Activated CD8-positive, alpha-beta memory T cell treated with anti-CD3 and anti-CD28 coated beads, Interleukin-2, amount 50 U/mL, for 48 hours (primary cell): Measurements from ENCODE around the gene PHF21B.
"Not testable (repeated sequence)": the region's sequence is repeated elsewhere in the genome, so short reads cannot be mapped to it uniquely, and the experiment has no call there.

Source experiments
- DNase-seq: peaks from one replicate; pipeline ENCODE4 v3.0.0-alpha.2; 2020

Gene PHF21B

DNA sequence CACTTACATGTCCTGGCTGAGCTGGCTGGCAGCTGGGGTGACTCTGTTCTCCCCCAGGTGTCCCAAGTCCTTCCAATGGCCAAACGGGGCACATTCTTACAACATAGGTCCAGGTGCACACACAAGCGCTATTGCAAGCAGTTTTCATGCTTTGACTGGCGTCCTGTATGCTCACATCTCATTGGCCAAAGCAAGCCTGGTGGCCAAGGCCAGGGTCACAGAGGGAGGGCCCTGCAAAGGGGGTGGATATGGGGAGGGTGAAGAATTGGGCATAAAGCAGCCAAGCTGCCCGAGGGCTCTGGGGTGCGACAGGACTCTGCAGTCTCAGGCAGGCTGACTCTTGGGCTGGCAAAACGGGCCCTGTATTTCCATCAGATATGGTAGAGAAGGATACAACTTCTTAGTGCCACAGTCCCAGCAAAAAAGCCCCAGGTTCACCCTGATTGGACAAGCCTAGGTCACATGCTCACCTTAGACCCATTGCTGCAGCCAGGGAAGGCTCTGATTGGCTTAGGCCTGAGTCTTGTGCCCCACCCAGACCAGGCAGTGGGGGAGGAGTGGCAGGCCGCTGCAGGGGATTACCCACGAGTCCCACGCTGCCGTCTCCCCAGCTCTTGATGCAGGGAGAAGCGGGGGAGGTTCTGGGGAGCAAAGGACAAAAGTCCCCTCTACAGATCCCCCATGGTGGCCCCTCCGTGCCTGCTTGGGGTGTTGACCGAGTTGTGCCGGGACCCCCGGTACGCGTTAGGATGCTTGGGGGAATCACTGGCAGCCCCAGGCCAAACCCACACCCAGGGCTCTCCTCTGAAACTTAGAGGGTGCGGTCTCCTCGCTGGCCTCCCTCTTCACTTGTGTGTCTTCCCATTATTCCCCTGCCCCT is 146.6 kb downstream of the PHF21B start:
- no peak for DNase-seq

DNA sequence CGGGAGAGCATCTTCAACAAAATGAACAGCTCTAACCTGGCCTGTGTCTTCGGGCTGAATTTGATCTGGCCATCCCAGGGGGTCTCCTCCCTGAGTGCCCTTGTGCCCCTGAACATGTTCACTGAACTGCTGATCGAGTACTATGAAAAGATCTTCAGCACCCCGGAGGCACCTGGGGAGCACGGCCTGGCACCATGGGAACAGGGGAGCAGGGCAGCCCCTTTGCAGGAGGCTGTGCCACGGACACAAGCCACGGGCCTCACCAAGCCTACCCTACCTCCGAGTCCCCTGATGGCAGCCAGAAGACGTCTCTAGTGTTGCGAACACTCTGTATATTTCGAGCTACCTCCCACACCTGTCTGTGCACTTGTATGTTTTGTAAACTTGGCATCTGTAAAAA is 147.5 kb downstream of the PHF21B start:
- no peak for DNase-seq

DNA sequence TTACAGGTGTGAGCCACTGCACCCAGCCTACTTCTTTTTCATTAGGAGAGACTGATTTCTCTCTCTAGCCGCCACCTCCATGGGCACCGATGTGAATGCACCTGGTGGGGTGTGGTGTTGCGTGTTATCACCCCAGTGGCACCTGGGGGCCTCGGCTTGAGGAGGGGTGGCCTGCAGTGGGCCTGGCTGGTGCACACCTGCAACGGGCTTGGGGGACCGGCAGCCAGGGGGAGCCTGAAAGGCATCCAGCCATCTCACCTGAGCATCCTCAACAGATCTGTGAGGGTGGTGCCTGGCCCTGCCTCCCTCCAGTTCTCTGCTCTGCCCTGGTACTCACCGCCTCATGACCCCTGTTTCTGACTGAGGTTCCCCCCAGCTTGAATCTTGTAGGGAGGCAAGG is 148.6 kb downstream of the PHF21B start:
- DNase-seq: no peak

DNA sequence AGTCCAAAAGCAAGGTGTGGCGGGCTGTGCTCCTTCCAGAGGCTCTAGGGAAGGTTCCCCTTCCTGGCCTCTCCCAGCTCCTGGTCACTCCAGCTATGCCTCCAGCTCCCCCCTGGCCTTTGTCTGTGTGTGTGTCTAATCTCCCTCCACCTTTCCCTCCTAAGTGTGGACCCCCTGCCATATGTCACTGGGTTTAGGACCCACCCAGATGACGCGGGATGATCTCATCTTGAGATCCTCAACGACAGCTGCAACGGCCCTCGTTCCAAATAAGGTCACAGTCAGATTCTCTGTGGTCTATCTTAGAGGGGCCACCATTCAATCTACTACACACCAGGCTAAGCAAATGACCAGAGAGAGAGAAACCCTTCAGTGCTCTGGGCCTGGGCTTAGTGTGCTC is 149.5 kb downstream of the PHF21B start:
- DNase-seq: no peak

DNA sequence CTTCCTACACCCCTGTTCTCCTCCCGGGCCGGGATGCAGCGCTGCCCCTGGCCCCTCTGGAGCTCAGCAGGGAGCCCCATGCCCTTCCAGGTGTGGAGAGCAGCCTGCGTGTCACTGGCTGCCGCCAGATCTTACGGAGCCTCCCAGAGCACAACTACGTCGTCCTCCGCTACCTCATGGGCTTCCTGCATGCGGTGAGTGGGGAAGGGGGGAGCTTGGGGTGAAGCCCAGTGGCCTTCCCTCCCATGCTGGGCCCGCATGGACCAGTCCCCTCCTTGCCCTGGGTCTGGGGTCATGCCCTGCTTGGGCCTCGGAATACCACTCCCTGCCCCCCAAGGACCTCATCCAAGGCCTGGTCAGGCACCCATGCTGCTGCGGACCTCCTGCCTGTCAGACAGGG is 150.2 kb downstream of the PHF21B start:
- DNase-seq: no peak

DNA sequence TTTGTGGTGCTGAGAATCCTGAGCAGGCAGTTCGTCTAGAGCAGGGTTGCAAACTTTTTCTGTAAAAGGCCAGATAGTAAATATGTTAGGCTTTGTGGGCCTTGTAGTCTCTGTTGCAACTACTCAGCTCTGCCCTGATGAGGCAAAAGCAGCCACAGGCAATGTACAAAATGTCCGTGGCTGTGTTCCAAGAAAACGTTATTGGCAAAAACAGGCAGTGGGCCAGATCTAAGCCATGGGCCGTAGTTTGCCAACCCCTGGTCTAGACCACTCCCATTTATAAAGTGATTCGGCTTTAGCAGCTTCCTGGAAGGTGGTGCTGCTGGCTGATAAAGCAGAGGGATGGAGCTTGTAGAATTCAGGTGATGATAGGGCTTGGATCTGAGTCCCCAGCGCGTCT is 151.0 kb downstream of the PHF21B start:
- DNase-seq: not testable (repeated sequence)

DNA sequence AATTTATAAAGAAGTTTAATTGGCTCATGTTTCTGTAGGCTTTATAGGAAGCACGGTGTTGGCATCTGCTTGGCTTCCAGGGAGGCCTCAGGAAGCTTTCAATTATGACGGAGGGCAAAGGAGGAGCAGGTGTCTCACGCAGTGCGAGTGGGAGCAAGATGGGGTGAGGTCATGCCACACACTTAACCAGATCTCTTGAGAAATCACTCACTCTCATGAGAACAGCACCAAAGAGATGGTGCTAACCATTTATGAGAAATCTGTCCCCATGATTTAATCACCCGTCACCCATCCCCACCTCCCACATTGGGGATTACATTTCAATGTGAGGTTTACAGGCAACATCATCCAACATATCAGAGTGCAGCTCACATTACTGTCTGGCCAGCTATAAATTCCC is 153.9 kb downstream of the PHF21B start:
- no peak for DNase-seq

DNA sequence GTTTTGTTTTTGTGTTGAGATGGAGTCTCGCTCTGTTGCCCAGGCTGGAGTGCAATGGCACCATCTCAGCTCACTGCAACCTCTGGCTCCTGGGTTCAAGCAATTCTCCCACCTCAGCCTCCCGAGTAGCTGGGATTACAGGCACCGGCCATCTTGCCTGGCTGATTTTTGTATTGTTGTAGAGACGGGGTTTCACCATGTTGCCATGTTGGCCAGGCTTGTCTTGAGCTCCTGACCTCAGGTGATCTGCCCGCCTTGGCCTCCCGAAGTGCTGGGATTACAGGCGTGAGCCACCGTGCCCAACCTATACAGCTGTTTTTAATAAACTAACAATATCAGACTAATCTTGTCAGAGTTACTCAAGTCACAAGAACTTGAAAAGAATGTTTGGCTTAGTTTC is 155.2 kb downstream of the PHF21B start:
- DNase-seq: not testable (repeated sequence)

DNA sequence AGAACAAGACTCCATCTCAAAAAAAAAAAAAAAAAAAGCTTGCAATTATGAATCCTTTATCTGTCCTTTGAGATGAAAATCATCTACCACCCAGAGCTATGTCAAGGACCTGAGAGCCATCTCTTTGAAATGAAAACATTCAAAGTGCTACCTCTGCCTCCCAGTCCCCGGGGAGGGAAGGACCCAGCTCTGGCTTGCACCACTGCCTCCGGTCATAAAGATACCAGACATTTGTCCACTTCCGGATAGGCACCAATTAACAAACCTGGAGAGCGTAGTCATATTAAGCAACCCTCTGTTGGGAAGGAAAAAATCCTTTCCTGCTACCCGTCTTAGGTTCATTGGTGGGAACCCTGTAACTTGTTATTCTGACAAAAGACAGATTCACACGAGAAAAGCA is 158.9 kb downstream of the PHF21B start:
- DNase-seq: no peak

DNA sequence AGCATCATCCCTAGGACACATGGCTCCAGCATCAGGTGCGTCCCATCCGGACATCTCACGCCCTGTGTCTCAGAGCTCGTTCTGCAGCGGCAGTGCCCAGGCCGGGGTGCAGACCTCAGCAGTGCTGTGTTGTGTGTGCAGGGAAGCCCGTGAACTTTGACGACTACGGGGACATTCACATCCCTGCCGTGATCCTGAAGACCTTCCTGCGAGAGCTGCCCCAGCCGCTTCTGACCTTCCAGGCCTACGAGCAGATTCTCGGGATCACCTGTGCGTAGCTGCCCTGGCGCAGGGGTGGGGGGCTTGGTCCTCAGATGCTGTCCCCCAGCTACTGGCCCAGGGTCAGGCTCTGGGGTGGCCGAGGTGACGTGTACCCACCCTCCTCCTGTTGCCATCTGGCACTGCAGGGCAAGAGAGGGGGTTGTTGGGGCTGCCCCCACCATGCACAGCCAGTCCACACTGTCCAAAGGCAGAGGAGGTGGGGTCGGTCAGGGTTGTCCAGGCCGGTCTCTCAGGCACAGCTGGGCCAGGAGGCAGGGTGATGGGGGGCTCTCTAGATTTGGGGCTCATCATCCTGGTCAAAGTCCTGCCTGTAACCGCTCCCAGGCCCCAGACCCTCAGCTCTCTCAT is 160.9 kb downstream of the PHF21B start:
- no peak for DNase-seq

DNA sequence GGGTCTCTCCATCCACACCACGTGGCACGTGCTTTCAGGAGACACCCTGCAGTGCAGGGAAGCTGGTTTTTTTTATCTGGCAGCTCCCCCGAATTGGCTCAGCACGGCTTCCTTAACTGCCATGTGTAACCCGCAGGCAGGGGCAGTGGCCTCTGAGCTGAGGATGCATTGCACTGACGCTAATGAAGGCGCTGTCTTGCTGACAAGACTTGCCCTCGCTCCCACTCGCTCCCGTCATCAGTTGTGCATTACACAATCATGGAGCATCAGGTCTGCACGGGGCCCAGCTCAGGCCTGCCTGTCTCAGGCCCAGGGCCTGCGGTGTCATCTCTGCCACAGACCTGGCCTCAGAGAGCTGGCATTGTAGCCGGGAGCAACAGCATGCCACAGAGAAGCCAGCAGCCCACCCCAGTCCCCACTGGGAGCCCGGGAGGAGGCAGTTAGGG is 161.5 kb downstream of the PHF21B start:
- no peak for DNase-seq

DNA sequence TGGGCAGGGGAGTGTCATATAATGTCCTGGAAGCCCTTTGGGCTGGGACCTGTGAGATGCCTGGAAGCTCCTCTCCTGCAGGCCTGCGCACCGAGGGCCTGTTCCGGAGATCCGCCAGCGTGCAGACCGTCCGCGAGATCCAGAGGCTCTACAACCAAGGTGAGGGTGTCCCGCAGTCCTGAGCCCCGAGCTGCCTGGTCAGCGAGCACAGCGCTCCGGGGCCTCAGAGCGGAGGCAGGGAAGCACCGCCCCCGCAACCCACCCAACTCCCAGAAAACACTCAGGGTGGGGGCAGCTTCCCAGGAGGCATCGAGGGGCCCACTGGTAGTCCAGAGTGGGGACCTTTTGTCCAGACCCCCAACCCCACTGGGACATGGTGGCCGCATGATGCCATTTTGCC is 161.9 kb downstream of the PHF21B start:
- no peak for DNase-seq

DNA sequence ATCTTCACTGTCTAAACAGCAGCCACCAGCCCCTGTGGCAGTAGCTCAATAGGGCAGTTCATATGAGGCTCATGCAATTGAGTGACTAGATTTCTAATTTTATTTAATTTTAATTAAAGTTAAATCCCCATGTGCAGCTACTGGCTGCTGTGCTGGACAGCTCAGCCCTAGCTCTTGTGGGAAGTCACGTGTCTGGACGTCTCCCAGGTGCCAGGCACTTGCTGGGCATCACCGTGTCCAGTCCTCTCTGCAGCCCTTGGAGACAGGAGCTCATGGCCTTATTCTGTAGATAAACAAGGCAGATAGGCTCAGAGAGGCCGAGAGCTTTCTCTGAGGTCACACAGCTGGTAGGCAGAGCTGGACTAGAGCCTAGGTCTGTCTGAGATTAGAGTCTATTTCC is 162.4 kb downstream of the PHF21B start:
- DNase-seq: no peak

DNA sequence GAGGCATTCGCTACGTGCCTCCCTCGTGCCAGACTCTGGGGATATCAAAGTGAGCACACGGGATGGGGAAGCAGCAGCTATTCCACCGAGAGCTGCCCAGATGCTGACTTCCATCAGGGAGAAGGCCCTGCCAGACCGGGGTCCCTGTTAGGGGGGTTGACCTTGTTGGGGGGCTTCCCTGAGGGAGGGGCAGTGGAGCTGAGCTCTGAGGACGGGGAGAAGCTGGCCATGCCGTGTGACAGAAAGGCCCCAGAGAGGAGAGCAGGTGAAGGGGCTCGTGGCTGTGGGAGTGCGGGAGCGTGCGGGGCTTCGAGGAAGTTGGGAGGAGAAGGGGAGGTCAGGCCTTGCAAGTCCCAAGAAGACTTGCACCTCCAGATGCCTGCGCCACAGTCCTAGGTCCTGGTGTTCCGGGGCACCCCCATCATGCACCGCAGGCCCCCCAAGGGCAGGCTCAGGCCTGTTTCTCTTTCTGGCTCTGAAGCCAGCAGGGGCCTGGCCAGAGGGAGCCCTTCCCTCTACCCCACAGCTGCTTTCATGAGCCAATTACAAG is 163.0 kb downstream of the PHF21B start:
- DNase-seq: no peak

DNA sequence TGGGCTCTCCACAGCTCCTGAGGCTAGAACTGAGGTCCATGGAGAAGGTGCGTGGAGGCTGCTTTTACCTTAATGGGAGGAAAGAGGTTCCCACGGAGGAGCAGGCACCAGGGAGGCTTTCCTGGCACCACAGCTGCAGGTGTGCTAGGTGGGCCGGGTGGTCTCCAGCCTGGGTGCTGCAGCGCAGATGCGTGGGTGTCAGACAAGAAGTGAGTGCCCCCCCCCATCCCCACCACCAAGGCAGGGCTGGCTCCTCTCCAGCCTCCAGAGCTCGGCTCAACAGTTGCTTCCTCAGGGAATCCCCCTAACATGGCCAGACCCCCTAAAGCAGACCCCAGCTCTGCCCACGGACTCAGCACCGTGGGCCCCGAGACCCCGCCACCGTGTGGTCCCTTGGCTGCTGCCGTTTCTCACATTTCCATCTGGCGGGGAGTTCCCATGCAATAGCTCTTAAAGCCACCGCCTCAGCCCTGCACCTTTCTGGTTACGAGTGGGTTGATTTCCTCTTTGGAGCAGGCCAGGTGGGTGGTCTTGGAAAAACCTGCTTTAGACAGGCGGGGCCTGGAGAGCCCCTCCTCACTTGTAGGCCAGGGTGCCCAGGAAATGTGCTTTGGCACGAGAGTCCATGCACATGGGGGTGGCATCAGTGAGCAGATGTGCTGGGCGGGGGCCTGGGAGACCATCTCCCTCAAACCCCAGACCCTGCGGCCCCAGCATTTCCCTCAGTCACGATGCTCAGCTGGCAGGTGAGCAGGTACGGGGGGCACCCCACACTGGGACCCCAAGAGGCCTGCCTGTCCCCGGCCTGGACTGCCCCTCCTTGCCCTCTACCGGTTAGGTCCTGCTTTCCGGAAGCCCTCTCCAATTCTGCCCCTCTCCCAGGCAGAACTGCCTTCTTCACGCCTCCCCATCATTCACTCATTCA is 163.7 kb downstream of the PHF21B start:
- no peak for DNase-seq

DNA sequence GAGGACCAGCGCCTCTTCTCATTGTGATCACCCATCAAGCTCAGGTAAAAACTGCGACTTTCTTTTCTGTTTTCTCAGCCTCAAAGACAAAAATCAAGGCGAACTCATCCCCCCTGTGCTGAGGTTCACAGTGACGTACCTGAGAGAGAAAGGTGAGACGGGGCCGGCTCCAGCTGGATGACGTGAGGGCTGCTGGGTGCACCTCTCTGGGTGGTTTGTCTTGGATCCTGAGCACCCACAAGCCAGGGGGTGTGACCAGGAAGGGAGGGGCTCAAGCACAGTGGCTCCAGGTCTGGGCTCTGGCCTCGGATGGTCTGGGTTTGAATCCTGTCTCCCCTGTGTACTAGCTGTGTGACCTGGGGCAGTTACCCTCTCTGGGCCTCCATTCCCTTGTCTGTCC is 164.6 kb downstream of the PHF21B start:
- no peak for DNase-seq

DNA sequence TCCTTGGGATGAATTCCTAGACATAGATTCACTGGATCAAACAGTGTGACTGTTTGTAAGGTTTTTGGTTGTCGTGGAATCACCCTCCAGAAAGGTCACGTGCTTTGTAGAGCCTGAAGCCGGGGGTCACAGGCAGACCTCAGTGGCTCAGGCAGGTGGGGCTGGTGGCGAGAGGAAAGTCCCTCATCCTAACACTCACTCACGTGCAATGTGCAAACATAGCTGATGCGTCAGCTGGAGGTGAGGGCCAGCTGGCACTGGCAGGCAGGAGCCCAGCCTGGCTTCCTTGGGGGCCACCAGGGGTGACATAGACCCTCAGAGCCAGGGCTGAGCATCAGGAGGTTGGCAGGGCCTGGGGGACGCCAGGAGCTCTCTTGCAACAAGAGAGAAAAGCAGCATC is 167.4 kb downstream of the PHF21B start:
- DNase-seq: no peak

DNA sequence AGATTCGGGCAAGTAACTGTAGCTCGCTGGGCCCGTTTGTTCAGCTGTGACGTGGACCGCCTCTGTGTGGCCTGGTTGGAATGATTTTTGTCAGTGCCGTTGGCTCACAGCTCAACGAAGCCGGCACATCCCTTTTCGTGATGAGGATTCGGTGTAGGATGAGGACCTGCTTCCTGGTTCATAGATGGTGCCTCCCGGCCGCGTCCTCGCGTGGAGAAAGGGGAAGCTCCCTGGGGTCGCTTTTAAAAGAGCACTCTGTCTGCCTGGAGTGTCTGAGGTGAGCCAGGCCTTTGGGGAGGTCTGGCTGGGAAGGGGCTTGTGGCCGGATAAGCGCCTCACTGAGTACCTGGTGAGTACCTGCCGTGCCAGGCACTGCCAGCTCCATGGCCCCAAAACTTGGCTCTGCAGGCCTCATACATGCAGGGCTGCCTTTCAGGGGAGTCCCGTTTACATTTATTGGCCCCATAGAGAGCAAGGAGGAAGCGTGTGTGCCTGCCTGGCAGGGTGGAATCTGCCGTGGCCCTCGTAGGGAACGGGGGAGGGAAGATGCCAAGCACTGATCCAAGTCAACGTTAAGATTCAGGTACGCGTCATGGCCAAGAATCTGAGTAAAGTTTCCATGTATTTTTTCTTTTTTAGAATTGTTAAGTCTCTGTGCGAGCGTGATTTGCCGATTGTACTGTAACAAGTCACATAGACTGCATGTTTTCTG is 169.0 kb downstream of the PHF21B start:
- DNase-seq: no peak

DNA sequence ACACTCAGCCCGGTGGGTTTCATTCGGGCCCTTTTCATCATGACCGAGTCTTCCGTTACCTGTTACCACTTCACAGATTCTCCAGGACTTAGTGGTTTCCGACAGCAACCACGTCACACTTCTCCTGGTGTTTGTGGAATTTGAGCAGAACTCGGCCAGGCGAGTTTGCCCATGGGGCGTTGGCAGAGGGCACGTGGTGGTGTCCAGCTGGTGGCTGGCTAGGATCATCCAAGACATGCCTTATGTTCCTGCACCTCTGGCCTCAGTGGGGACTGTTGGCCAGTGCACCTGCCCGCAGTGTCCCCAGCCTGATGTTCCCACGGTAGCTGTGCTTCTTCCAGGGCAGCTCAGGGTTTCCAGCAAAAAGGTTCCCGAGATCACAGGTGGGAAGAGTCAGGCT is 170.1 kb downstream of the PHF21B start:
- DNase-seq: no peak

DNA sequence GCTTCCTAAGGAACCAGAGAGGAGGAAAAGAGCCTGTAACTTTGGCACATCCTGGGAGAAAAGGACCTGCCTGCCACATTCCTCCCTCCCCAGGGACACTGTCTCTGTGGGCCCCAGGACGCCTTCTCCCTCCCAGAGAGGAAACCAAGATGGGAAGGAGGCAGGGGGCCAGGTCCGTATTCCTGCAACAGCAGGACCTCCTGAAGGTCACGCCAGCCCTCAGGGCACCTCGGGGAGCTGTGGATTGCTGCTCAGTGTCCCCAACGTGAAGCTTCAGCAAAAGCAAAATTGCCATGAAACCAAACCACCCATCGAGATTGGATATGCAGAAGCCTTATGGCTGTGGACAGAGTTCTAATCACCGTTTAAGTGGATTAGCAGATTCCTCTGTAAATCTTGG is 170.7 kb downstream of the PHF21B start:
- DNase-seq: no peak

DNA sequence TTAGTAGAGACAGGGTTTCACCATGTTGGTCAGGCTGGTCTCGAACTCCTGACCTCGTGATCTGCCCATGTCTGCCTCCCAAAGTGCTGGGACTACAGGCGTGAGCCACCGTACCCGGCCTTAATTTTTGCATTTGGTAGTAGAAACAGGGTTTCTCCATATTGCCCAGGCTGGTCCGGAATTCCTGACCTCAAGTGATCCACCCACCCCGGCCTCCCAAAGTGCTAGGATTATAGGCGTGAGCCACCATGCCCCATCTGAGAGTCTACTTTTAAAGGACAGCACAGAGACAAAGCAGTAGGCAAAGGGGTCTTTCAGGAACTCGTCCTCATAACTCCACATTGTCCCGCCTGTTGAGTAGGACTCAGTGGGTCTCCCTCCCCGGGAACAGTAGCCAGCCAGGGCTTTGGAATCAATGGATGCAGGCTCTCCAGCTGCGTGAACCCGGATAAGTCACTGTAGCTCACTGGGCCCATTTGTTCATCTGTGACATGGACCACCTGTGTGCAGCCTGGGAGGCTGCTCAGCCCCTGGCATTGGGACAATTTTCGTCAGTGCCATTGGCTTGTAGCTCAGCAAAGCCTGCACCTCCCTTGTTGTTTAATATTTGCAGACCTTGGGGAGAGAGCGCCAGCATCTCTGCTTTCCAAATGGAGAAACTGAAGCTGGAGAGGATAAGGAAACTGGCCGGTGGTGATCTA is 171.3 kb downstream of the PHF21B start:
- DNase-seq: no peak

DNA sequence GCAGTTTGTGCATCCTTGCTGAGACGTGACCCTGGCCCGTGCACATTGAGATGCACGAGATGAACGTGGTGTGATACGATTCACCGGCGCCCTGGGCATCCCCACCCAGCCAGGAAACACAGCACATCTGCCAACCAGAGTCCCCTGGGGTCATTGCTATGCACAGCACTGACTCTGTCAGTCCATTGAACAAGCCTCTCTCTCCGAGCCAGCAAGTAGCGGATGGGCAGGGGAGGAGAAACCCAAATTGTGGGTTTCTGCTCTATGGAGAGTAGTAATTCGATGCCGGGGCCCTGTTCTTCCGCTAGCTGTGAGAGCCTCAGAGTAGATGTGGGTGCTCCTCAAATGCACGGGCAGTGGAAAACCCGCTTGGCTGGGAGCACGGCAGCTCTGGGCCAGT is 172.3 kb downstream of the PHF21B start:
- DNase-seq: no peak
